Mesendoderm (in vitro differentiated cells): ENCODE measurements around the gene AGBL3.

Source experiments
- DNase-seq: peaks from one replicate; pipeline ENCODE4 v3.0.0; 2013
- H2AK5ac ChIP-seq: 2 replicates; pipeline ENCODE4 v1.6.1; 2013; ENCODE audit warnings: low read length, inconsistent platforms
- H2BK120ac ChIP-seq: 2 replicates; pipeline ENCODE4 v1.6.1; 2013; ENCODE audit warnings: low read depth, mild to moderate bottlenecking, low read length, moderate library complexity, mixed read lengths
- H2BK15ac ChIP-seq: replicated peaks from 2 replicates; pipeline ENCODE4 v1.6.1; 2013; ENCODE audit warnings: low read depth, mild to moderate bottlenecking, moderate library complexity
- H2BK5ac ChIP-seq: 2 replicates; pipeline ENCODE4 v1.6.1; 2013; ENCODE audit warnings: low read length, inconsistent platforms
- H3K18ac ChIP-seq: 2 replicates; pipeline ENCODE4 v1.6.1; 2013; ENCODE audit warnings: mild to moderate bottlenecking, low read length, mixed read lengths
- H3K23ac ChIP-seq: one replicate; pipeline ENCODE4 v1.6.1; 2013; ENCODE audit warnings: low read length
- H3K27ac ChIP-seq: 2 replicates; pipeline ENCODE4 v1.5.1; 2013; ENCODE audit warnings: low read depth, mild to moderate bottlenecking, inconsistent platforms, low read length, moderate library complexity
- H3K27me3 ChIP-seq: 2 replicates; pipeline ENCODE4 v1.6.1; 2013; ENCODE audit warnings: low read length, control low read depth, mild to moderate bottlenecking, inconsistent platforms; ENCODE audit not compliant: insufficient read depth, poor library complexity
- H3K36me3 ChIP-seq: 2 replicates; pipeline ENCODE4 v1.6.1; 2013; ENCODE audit warnings: low read length, inconsistent platforms; ENCODE audit not compliant: control insufficient read depth, insufficient read depth
- H3K4ac ChIP-seq: one replicate; pipeline ENCODE4 v1.6.1; 2013; ENCODE audit warnings: low read depth, mild to moderate bottlenecking, low read length, moderate library complexity
- H3K4me1 ChIP-seq: 2 replicates; pipeline ENCODE4 v1.6.1; 2013; ENCODE audit warnings: low read depth, low read length, inconsistent platforms; ENCODE audit not compliant: control insufficient read depth
- H3K4me2 ChIP-seq: 2 replicates; pipeline ENCODE4 v1.6.1; 2013; ENCODE audit warnings: low read length
- H3K4me3 ChIP-seq: 2 replicates; pipeline ENCODE4 v1.5.1; 2013; ENCODE audit warnings: mild to moderate bottlenecking, low read length
- H3K56ac ChIP-seq: one replicate; pipeline ENCODE4 v1.6.1; 2013; ENCODE audit warnings: low read length
- H3K79me1 ChIP-seq: 2 replicates; pipeline ENCODE4 v1.6.1; 2013; ENCODE audit warnings: low read length, inconsistent platforms
- H3K79me2 ChIP-seq: 2 replicates; pipeline ENCODE4 v1.6.1; 2013; ENCODE audit warnings: mild to moderate bottlenecking, low read length; ENCODE audit not compliant: control insufficient read depth, insufficient read depth
- H3K9ac ChIP-seq: 2 replicates; pipeline ENCODE4 v1.6.1; 2013; ENCODE audit warnings: low read length, inconsistent platforms
- H4K5ac ChIP-seq: one replicate; pipeline ENCODE4 v1.6.1; 2013; ENCODE audit warnings: low read length
- H4K8ac ChIP-seq: one replicate; pipeline ENCODE4 v1.6.1; 2013; ENCODE audit warnings: low read depth, mild to moderate bottlenecking, control low read depth, low read length, moderate library complexity
- WGBS: extraction: QIAGEN DNeasy Blood & Tissue Kit; methylation state at CpG from one replicate; pipeline ENCODE4 v1.1.7; 2013; ENCODE audit warnings: low lambda C conversion rate, missing lambda C conversion rate; ENCODE audit not compliant: insufficient coverage; ENCODE audit errors: extremely low coverage; 5-methylcytosine and 5-hydroxymethylcytosine counted together

Gene AGBL3

DNA sequence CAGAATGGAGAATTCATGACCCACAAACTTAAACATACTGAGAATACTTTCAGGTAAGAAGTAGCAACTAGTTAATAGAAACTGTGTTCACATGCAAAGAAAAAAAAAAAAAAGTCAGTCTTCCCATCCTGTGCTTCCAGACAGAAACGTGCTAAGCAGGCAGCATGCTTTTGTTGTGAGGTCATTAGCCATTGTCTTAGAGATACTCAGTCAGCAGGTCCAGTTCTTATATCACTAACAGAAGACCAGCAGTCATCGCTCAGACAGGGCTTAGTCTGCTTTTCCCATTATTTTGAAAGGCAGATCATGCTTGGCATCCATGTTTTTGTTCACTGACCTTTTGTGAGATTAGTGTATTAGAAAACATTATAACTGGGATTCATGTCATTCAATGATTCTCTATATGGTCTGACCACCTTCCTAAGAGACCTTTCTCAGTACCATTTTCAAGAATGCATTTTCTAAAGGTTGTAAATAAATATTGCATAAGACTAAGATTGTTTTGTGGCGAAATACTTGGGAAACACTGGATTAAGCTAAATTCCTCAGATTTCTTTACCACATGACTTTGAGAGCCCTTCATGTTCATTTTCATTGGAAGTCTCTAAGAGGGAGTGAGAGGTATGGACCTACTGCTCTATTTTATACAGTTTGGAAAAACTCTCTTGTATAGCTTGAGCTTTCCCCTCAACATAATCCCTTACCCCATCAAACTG, 45.0 kb upstream of the AGBL3 start:
- Histone ChIP-seq H3K27me3 (no peaks in the 10 kb centered on the region), H3K79me1 (no peaks in the 10 kb centered on the region), H4K8ac (no peak overlapping the region), H3K23ac (no peak overlapping the region), H3K4me1 (peaks cover 8% of the 10 kb centered on the region), H3K4ac (no peak overlapping the region), H3K36me3 (no peaks in the 10 kb centered on the region), H3K4me3 (no peak overlapping the region), H2BK5ac (no peak overlapping the region), H4K5ac (no peak overlapping the region), H2BK15ac (no peak overlapping the region), H2AK5ac (no peak overlapping the region), H3K4me2 (no peak overlapping the region), H3K27ac (no peak overlapping the region), H3K9ac (no peak overlapping the region), H3K18ac (peak overlapping the region; percentile 39), H3K56ac (no peak overlapping the region), H2BK120ac (no peak overlapping the region), H3K79me2 (no peaks in the 10 kb centered on the region)
- no CpG with 5 or more reads among the region's 3 CpGs for WGBS
- peak; percentile 96 for DNase-seq

DNA sequence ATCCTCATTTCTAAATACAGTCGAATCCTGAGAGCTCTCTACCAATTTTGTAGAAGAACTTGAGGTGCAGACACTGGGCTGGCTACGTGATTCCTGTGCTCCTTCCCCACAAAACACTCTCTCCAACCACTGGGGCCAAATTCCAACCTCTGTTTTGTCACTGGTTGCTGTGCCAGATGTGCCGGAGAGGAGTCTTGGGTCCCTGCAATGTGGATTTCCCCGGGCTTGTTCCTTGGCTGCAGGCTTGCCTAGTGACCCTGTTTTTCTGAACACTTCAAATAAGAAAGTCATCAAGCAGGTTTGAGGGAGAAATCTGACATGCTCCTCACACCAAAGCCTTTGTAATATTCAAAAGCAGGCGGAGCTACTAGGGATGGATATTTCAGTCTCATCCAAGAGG, 44.4 kb upstream of the AGBL3 start:
- Histone ChIP-seq H3K23ac (no peak overlapping the region), H3K27me3 (no peaks in the 10 kb centered on the region), H3K36me3 (no peaks in the 10 kb centered on the region), H3K9ac (no peak overlapping the region), H3K56ac (peak overlapping the region; percentile 29), H3K4me2 (no peak overlapping the region), H2AK5ac (no peak overlapping the region), H2BK5ac (no peak overlapping the region), H3K4ac (no peak overlapping the region), H4K5ac (no peak overlapping the region), H3K79me1 (no peaks in the 10 kb centered on the region), H3K79me2 (no peaks in the 10 kb centered on the region), H4K8ac (no peak overlapping the region), H3K18ac (peak overlapping the region; percentile 39), H3K27ac (peak overlapping the region; percentile 3), H3K4me3 (no peak overlapping the region), H2BK15ac (no peak overlapping the region), H2BK120ac (no peak overlapping the region), H3K4me1 (peaks cover 8% of the 10 kb centered on the region)
- no CpG with 5 or more reads among the region's 5 CpGs for WGBS
- peak; percentile 23 for DNase-seq

DNA sequence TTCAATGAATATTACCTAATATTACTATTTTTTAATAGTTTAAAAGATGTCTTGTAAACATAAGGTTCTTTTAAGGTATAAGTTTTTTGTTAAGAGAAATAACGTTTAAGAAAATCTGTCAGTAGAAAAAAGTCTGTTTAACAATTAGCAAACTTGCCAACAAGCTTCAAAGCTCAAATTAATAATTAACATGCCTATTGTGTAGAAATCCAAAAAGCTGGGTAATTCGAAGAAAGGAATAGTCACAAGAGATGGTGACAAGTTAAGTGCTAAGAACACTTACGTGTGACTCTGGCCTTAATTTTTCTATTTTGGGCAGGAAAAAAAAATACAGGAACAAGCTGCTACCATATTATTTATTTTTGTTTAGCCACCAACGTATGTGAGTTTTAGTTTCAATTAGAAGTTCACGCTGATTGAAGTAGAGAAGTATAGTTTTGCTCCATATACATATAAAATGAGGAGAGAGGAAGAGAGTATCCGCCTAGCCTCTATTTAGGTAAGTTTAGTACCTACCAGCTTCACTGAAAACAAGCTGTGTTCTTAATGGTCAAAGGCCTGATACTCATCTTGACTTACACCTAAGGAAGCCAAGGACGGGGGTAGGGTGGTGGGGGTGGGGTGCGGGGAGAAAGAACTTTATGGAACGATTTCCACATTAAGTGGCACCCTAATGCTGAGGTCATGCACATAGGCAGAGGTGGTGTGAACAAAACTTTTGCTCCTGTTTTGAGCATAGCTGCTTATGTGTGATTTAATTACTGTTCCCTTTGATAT, 43.4 kb upstream of the AGBL3 start:
- no peak overlapping the region for H2BK15ac ChIP-seq
- no peak overlapping the region for H3K4me2 ChIP-seq
- H3K79me1 ChIP-seq, result no peaks in the 10 kb centered on the region
- H3K23ac ChIP-seq, result no peak overlapping the region
- H4K8ac ChIP-seq, result no peak overlapping the region
- H3K4me1 ChIP-seq, result peaks cover 8% of the 10 kb centered on the region
- DNase-seq, result peak; percentile 54
- H3K79me2 ChIP-seq, result no peaks in the 10 kb centered on the region
- H2BK120ac ChIP-seq, result no peak overlapping the region
- no peak overlapping the region for H2AK5ac ChIP-seq
- no peak overlapping the region for H3K56ac ChIP-seq
- H3K18ac ChIP-seq, result no peak overlapping the region
- no peak overlapping the region for H3K27ac ChIP-seq
- no peak overlapping the region for H3K4ac ChIP-seq
- H3K9ac ChIP-seq, result no peak overlapping the region
- no peak overlapping the region for H2BK5ac ChIP-seq
- H4K5ac ChIP-seq, result no peak overlapping the region
- H3K36me3 ChIP-seq, result no peaks in the 10 kb centered on the region
- 100% methylated on average over 1 of the region's 9 CpGs for WGBS
- no peak overlapping the region for H3K4me3 ChIP-seq
- H3K27me3 ChIP-seq, result no peaks in the 10 kb centered on the region

DNA sequence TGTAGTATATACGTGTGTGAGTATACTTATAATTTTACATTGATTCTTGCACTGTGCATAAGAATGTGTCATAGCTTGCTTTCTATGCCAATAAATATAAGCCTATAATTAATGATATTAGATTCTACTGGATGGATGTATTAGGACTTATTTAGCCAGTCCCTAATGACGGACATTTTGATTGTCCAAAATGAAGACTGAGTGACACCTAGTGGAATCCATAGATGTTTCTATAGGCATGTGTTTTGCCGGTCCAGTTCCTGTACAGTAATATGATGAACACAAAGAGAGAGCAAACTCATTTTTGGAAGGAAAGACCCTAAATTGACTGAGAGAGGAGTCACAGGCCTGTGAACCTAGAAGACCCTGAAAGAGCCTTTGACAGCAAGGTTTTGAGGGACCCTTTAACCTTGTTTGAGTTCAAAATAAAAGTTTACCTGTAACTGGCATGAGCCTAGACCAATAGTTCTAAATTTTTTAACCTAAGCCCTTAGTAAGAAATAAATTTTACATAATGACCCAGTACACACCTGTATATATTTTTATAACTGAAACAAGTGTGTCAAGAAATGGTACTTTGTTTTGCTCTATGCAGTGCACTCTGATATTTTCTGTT, 42.4 kb upstream of the AGBL3 start:
- Histone ChIP-seq H3K4me2 (no peak overlapping the region), H3K23ac (no peak overlapping the region), H2BK15ac (no peak overlapping the region), H3K36me3 (no peaks in the 10 kb centered on the region), H3K79me2 (no peaks in the 10 kb centered on the region), H4K8ac (no peak overlapping the region), H4K5ac (no peak overlapping the region), H3K9ac (no peak overlapping the region), H2AK5ac (no peak overlapping the region), H3K18ac (no peak overlapping the region), H3K79me1 (no peaks in the 10 kb centered on the region), H3K4me3 (no peak overlapping the region), H2BK120ac (no peak overlapping the region), H3K4ac (no peak overlapping the region), H3K4me1 (peaks cover 8% of the 10 kb centered on the region), H3K27me3 (no peaks in the 10 kb centered on the region), H3K56ac (no peak overlapping the region), H3K27ac (no peak overlapping the region), H2BK5ac (no peak overlapping the region)
- DNase-seq, result no peak
- WGBS, result no CpG with 5 or more reads among the region's 3 CpGs

DNA sequence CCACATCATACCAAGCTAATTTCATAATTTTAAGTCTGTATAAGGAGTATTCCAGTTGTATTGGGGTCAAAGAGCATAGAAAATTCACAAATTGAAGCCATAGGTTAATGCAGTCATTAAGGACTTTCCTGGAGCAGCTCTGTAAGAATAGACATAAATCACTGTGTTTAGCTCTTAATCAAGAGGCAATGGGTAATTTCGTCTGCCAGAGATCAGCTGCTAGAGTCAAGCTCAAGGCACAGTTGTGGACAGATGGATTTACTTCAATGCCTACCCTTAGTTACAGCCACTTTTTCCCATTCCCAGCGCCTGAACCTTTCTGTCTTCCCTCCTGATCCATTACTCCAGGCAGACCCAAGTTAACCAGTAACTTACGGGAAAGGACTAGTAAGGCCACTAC, 40.6 kb upstream of the AGBL3 start:
- Histone ChIP-seq H3K18ac (no peak overlapping the region), H3K79me2 (no peaks in the 10 kb centered on the region), H3K4me2 (no peak overlapping the region), H3K4ac (no peak overlapping the region), H2BK120ac (no peak overlapping the region), H2BK15ac (no peak overlapping the region), H3K4me3 (no peak overlapping the region), H3K27ac (no peak overlapping the region), H3K56ac (no peak overlapping the region), H3K9ac (no peak overlapping the region), H3K4me1 (peaks cover 4% of the 10 kb centered on the region), H2BK5ac (no peak overlapping the region), H3K27me3 (no peaks in the 10 kb centered on the region), H4K5ac (no peak overlapping the region), H3K36me3 (no peaks in the 10 kb centered on the region), H3K23ac (no peak overlapping the region), H3K79me1 (no peaks in the 10 kb centered on the region), H4K8ac (no peak overlapping the region), H2AK5ac (no peak overlapping the region)
- DNase-seq, result no peak
- WGBS, result no CpG with 5 or more reads among the region's 3 CpGs
